ENCODE measurements around the gene STRN4.

GRCh38 chr19:46787331-46788261 is 41.3 kb upstream of the STRN4 start:
- TF ChIP-seq CTCF (IDR thresholded peaks at IDR 0.05) (peak in 1 of 6 experiments; percentile 4), POLR2A (IDR thresholded peaks at IDR 0.05) (peak in 1 of 4 donors; percentile 28)

Measured in esophagus squamous epithelium (tissue), 4 donors.